Muscle layer of duodenum (tissue), 2 donors: Measurements from ENCODE around the gene MTUS2.

Experiments
- H3K27ac ChIP-seq: one replicate; pipeline ENCODE4 v1.7.0; 2013; ENCODE audit warnings: mild to moderate bottlenecking, low read length
- H3K27me3 ChIP-seq: one replicate; pipeline ENCODE4 v1.7.0; 2013; ENCODE audit warnings: low read depth, mild to moderate bottlenecking, control low read depth, low read length
- H3K36me3 ChIP-seq, 2 donors: one replicate each; pipeline ENCODE4 v1.7.0; 2013; ENCODE audit warnings: low read length in 2 of 2, control low read depth in 1 of 2, mild to moderate bottlenecking in 1 of 2; ENCODE audit not compliant: insufficient read depth in 2 of 2, control insufficient read depth in 1 of 2
- H3K4me1 ChIP-seq, 2 donors: one replicate each; pipeline ENCODE4 v1.7.0; 2013; ENCODE audit warnings: low read length in 2 of 2, mild to moderate bottlenecking in 2 of 2, control low read depth in 1 of 2, moderate library complexity in 1 of 2; ENCODE audit not compliant: insufficient read depth in 2 of 2, control insufficient read depth in 1 of 2
- H3K4me3 ChIP-seq, 2 donors: one replicate each; pipeline ENCODE4 v1.7.0; 2013; ENCODE audit warnings: low read length in 2 of 2, low read depth in 1 of 2, mild to moderate bottlenecking in 1 of 2
- H3K9me3 ChIP-seq, 2 donors: one replicate each; pipeline ENCODE4 v1.7.0; 2013; ENCODE audit warnings: low read length in 2 of 2, control low read depth in 1 of 2, mild to moderate bottlenecking in 1 of 2; ENCODE audit not compliant: control insufficient read depth in 1 of 2
- donor health status: healthy.

MTUS2 gene

DNA sequence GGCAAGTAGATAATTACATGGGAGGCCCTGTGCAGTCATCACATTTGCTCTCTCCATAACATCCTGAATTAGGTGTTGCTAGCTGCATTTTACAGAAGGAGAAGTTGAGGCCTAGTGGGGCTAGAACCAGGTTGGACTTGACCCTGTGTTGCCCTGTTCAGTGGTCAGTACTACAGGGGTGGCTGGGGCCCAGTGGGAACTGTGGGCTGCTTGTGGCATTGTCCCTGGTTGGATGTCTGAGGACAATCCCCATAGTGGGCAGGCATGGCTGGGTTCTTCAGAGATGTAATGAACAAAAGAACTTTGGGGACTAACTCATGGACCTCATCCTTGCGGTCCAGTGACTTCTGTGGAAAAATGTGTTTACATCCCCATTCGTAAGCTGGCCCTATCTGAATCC lies 38.9 kb downstream of the MTUS2 start:
- H3K4me3 ChIP-seq = no peak overlapping the region
- no peaks in the 10 kb centered on the region for H3K4me1 ChIP-seq
- no peaks in the 10 kb centered on the region for H3K27me3 ChIP-seq
- no peaks in the 10 kb centered on the region for H3K9me3 ChIP-seq
- no peak overlapping the region for H3K27ac ChIP-seq
- no peaks in the 10 kb centered on the region for H3K36me3 ChIP-seq

GRCh38 chr13:28859717-28860116 lies 39.6 kb downstream of the MTUS2 start:
- H3K4me3 ChIP-seq = no peak overlapping the region
- H3K36me3 ChIP-seq = no peaks in the 10 kb centered on the region
- H3K27me3 ChIP-seq = no peaks in the 10 kb centered on the region
- H3K27ac ChIP-seq = no peak overlapping the region
- H3K4me1 ChIP-seq = no peaks in the 10 kb centered on the region
- H3K9me3 ChIP-seq = no peaks in the 10 kb centered on the region

DNA sequence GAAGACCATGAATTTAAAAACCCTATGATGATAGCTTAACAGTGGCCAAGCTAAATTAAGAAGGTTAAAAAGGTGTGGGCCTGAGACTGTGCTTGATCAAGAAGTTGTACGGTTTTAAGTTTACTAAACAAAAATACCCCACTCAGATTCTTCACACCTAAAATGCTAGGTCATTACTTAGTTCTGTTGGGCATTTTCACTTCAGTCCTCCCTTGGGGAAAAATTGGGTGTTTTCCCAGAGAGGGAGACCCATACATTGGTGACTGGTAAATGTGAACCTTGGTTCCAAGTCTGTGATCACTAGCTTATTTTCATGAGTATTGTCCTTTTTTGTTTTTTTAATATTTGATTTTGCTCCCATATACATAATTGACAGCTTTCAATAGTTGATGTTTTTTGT lies 44.4 kb downstream of the MTUS2 start:
- Histone ChIP-seq H3K27ac (no peak overlapping the region), H3K36me3 (no peaks in the 10 kb centered on the region), H3K27me3 (no peaks in the 10 kb centered on the region), H3K4me3 (no peak overlapping the region), H3K4me1 (no peaks in the 10 kb centered on the region), H3K9me3 (no peaks in the 10 kb centered on the region)

GRCh38 chr13:28865149-28865744 lies 45.1 kb downstream of the MTUS2 start:
- no peaks in the 10 kb centered on the region for H3K36me3 ChIP-seq
- H3K4me3 ChIP-seq = no peak overlapping the region
- H3K9me3 ChIP-seq = no peaks in the 10 kb centered on the region
- no peaks in the 10 kb centered on the region for H3K4me1 ChIP-seq
- H3K27me3 ChIP-seq = no peaks in the 10 kb centered on the region
- H3K27ac ChIP-seq = no peak overlapping the region

DNA sequence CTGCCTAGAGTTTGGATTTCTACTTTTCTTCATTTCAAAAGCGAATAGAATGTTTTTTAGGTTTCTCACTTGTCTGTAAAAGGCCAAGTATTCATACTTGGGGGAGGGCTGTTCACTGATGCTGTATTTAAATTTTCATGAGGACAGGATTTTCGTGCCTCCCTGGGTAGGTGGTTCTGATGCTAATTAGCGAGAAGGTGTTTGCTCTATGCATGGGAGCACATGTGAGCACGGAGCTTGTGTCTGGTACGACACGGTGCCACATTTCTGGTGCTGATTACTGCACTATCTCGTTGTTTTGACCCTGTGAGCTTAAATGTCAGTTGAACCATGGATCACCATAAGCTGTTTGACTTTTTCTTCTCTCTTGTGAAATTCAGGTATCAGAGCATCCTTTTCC lies 45.8 kb downstream of the MTUS2 start:
- Histone ChIP-seq H3K9me3 (no peaks in the 10 kb centered on the region), H3K36me3 (no peaks in the 10 kb centered on the region), H3K4me1 (no peaks in the 10 kb centered on the region), H3K27me3 (no peaks in the 10 kb centered on the region), H3K27ac (no peak overlapping the region), H3K4me3 (no peak overlapping the region)

- no peak overlapping the region for H3K4me3 ChIP-seq
- no peaks in the 10 kb centered on the region for H3K27me3 ChIP-seq
- H3K27ac ChIP-seq = no peak overlapping the region
- H3K4me1 ChIP-seq = no peaks in the 10 kb centered on the region
- no peaks in the 10 kb centered on the region for H3K36me3 ChIP-seq
- peaks cover 0 to 3% of the 10 kb centered on the region in 2 donors for H3K9me3 ChIP-seq
Observed at GRCh38 chr13:28866932-28867331, 46.8 kb downstream of the MTUS2 start.

GRCh38 chr13:28867564-28867963 lies 47.4 kb downstream of the MTUS2 start:
- no peak overlapping the region for H3K27ac ChIP-seq
- no peaks in the 10 kb centered on the region for H3K27me3 ChIP-seq
- H3K4me1 ChIP-seq = no peaks in the 10 kb centered on the region
- H3K36me3 ChIP-seq = no peaks in the 10 kb centered on the region
- peaks cover 0 to 6% of the 10 kb centered on the region in 2 donors for H3K9me3 ChIP-seq
- no peak overlapping the region for H3K4me3 ChIP-seq

DNA sequence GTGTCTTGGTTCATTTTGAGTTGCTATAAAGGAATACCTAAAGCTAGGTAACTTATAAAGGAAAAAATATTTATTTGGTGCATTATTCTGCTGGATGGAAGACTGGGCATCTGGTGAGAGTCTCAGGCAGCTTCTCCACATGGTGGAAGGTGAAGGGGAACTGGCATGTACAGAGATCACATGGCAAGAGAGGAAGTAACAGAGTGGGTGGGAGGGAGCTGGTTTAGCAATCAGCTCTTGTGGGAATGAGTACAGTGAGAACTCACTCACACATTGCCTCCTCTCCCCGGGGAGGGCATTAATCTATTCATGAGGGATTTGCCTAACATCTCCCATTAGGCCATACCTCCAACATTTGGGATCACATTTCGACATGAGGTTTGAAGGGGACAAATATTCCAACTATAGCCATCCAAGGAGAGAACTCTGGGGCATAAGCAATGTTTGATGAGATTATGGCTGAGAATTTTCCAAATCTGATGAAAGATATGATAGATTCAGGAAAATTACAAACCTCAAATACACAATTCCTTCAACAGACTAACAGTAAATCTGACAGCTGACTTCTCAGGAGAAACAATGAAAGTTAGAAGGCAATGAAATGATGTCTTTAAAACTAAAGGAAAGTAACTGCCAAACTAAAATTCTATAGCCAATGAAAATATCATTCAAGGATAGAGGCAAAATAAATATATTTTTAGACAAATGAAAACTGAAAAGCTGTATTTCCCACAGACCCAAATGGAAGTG lies 52.5 kb downstream of the MTUS2 start:
- Histone ChIP-seq H3K4me3 (no peak overlapping the region), H3K9me3 (peaks cover 0 to 17% of the 10 kb centered on the region in 2 donors), H3K27me3 (no peaks in the 10 kb centered on the region), H3K27ac (no peak overlapping the region), H3K4me1 (no peaks in the 10 kb centered on the region), H3K36me3 (no peaks in the 10 kb centered on the region)

DNA sequence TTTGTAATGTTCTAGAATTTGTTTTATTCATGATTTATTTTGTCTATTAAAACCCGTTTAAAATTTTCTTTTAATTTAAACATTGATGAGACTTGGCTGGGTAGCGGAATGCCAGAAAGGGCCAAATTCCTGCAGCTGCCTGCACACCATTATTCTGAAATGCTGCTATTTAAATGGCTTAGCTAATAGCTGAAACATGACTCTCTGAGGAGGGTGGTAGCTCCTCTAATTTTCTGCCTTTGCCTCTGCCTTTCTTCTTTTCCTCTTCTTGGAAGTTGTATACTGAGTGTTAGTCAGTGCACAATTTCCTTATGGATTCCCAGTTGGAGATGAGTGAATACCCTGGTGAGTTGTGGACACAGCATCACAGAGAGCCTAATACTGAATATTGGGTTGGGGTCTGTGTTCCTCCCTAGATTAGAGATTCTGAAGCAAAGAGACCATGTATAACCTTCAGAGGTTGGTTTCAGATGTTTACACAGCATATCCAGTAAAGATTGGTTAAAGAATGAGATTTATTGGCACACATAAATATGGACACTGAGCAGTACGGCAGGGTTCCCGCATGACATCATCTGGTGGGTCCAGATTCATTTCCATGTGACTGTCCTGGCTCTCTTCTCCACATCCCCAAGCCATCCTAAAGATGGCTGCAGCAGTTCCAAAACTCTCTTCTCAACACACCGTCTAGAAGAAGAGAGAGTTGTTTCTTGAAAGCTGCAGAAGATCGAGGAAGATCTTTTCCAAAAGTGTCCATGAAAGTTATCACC lies 55.9 kb downstream of the MTUS2 start:
- Histone ChIP-seq H3K36me3 (no peaks in the 10 kb centered on the region), H3K27me3 (no peaks in the 10 kb centered on the region), H3K9me3 (peaks cover 0 to 17% of the 10 kb centered on the region in 2 donors), H3K4me1 (no peaks in the 10 kb centered on the region), H3K4me3 (no peak overlapping the region), H3K27ac (no peak overlapping the region)

DNA sequence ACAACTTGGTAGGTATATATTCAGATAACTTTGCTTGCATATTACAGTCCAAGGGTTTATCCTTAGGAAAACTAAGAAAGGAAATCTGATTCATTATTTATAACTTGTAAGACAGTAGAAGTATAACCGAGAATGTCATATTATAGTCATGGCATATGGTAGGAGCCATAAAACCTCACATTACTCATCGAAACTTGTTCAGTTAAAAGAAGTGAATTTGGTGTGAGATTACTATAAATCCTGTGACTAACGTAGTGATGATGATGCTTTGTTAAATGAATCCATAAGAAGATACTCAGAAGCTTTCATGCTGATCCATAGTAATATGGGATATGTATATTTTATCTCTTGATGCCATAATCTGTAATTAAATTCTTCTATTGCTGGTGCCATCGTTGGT lies 57.3 kb downstream of the MTUS2 start:
- Histone ChIP-seq H3K27ac (no peak overlapping the region), H3K4me3 (no peak overlapping the region), H3K4me1 (no peaks in the 10 kb centered on the region), H3K36me3 (no peaks in the 10 kb centered on the region), H3K27me3 (no peaks in the 10 kb centered on the region), H3K9me3 (peaks cover 0 to 13% of the 10 kb centered on the region in 2 donors)

DNA sequence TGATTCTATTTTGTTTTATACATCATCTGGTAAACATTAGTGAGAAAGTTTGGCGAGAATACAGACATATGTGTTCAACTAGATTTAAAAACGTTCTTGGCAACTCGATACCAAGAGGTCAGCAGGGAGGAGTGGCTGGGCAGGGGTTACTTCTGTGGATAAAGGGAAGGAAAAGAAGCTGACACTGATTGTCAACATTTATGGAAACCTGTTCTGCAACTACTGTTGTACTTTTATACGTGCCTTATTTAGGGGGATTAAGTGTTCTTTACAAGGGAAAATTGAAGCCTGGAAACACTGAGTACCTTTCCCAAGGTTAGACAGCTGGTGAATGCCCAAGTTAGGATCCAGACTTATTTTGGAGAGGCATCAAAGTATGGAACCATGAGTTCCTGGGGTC lies 65.0 kb downstream of the MTUS2 start:
- H3K9me3 ChIP-seq = no peaks in the 10 kb centered on the region
- H3K4me3 ChIP-seq = no peak overlapping the region
- H3K4me1 ChIP-seq = no peaks in the 10 kb centered on the region
- no peak overlapping the region for H3K27ac ChIP-seq
- H3K36me3 ChIP-seq = no peaks in the 10 kb centered on the region
- H3K27me3 ChIP-seq = no peaks in the 10 kb centered on the region
